ENCODE results near the gene ZNF292.
"Not testable (repeated sequence)": the region's sequence is repeated elsewhere in the genome, so short reads cannot be mapped to it uniquely, and the experiment has no call there.

The ZNF292 gene

DNA sequence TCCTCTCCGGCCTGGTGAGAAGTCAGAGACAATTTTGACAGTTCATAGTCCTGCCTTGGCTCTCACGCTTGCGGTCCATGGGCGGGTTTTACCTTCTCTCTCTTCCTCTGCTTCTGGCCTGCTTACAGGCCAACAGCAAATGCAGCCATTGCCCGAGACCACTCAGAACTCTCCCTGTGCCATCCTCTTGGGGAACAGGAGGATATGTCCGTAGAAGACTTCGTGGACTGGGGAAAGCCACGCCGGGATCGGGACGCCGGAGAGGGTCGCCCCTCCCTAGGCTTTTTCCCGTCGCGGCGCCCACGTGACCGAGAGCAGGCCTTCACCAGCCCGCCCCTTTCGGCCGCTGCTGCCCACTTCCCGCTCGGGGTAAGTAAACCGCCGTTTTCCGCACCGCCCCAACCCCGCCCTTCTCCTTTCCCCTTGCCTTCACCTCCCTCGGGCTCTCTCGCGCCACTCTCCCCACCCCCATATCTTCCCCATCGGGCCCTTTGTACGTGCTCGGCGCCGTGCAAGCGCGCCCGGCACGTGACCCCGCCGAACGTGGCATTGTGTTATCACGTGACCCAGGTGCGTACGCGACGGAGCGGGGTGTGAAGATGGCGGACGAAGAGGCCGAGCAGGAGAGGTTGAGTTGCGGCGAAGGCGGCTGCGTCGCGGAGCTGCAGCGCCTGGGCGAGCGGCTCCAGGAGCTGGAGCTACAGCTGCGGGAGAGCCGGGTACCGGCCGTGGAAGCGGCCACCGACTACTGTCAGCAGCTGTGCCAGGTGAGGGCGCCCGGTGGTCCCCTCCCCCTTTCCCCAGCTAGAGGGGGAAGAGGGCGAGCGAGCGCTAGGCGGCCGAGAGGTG lies at the start of gene ZNF292:
ZNF292 (plus strand) TSS at position 573 of the 849 bp plus-strand sequence; CDS start at position 600, 27 bp downstream.
- peak; percentile 88 for DNase-seq (ENCODE audit: low spot score)

DNA sequence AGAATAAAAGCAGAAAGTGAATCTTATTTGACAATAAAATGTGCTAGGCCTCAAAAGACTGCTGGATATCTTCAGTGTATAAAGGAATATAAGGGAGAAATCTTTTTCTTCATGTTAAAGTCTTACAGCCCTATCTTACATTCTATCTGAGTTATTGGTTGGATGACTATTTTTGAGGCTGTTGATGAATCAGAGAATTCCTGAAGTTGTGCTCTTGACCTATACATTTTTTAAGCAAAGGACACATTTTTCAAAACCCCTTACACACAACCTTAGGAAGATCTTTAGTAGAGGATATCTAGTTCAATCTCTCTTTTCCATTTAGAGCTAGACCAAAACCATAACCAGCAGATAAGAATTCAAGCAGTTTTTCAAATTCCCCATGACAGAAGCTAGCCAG lies 49.5 kb upstream of the ZNF292 start:
- no peak for DNase-seq (ENCODE audit: low spot score)

DNA sequence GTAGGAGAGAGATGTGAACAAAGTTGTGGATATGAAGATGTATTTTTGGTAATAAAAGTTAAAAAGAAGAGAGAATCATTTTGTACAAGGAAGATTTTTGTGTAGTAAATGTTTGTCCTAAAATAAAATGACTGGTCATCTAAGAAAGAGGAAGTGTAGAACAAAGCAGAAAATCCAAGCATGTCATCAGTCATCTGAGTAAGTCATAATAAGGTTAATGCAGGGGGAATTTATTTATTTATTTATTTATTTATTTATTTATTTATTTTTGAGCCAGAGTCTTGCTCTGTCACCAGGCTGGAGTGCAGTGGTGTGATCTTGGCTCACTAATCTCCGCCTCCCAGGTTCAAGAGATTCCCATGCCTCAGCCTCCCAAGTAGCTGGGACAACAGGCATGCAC lies 44.7 kb upstream of the ZNF292 start:
- peak; percentile 3 for DNase-seq (ENCODE audit: low spot score)

DNA sequence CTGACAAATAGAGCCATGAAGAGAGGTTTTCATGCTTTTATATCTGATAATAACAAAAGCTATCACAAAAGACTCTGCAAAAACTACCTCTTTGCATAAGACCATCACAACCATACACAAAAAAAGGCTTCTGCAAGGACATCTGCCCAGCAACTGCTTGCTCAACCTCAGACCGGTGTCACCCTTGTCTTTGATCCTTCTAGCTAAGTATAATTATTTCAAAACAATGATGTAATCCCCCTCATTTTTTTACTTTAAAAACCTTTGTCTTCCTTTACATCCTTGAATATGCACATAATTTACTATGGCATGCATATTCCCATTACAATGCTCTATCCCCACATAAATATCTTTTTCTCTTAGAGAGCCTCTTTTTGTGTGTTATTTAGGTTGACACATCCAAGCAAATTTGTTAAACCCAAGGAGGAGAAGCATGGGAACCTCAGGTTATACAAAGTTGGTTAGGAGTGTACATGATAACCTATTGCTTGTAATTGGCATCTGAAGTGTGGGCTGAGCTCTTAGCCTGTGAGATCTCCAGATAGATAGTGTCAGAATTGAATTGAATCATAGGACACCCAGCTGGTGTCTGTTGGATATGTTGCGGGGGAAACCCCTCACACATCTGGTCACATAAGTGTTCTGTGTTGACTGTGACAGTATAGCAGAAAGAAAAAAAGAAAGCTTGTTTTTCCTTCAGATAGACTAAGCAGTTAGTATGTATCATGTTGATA lies 39.8 kb upstream of the ZNF292 start:
- DNase-seq (ENCODE audit: low spot score) = no peak

DNA sequence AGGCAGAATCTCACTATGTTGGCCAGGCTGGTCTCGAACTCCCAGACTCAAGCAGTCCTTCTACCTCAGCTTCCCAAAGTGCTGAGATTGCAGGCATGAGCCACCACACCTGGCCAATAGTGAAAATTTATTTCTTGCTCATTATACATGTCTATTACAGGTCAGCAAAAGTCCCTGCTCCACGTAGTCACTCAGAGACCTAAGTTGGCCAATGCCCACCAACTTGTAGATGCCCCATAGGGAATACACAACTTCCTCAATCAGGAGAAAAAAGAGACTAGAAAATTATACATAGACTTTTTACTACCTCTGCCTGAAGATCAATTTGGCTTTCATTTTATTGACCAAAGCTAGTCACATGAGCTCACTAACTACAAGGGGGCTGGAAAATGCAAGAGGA lies 38.4 kb upstream of the ZNF292 start:
- DNase-seq (ENCODE audit: low spot score) = no peak

DNA sequence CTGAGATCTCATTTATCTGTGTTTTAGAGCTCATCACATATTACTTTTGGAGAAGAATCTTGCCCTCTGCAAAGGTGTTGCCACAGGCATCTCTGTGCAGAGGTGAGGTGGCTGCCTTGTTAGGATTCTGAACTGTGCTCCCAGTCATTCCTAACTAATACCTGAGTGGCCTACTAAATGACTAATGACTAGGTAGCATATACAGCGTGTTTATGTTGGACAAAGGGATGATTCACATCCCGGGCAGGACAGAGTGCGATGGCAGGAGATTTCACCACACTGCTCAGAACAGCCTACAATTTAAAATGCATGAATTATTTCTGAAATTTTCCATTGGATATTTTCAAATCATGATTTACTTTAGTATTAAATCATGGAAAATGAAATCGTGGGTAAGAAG lies 37.3 kb upstream of the ZNF292 start:
- no peak for DNase-seq (ENCODE audit: low spot score)

DNA sequence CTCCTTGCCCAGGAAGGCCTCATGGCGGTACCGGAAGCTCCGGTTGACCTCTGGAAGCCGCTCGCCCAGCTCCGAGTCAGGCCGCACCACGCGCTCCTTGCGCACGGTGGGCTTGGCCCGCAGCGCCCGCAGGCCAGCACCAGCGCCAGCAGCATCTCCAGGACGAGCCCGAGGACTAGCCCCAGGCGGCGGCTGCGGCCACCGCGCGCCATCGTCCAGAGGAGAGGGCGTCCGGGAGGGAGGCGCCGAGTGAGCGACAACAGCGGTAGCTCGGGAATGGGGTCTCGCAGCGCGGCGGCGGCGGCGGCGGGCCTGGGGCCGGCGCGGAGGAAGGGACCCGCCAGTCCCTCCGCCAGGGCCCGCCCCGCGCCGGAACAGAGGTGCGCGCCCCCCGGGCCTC lies 32.9 kb upstream of the ZNF292 start:
- no peak for DNase-seq (ENCODE audit: low spot score)

DNA sequence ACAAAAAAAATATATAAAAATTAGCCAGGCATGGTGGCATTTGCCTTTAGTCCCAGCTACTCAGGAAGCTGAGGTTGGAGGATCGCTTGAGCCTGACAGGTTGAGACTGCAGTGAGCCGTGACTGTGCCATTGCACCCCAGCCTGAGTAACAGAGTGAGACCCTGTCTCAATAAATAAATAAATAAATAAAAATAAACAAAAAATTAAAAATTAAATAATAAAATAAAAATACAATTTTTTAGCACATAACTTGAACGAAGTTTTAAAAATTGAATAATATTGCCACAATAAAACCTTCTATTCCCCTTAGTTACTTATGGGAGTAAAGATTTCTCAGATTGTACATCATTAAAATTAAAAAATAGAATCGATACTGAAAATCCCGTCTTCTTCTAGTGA lies 31.3 kb upstream of the ZNF292 start:
- DNase-seq (ENCODE audit: low spot score) = no peak

DNA sequence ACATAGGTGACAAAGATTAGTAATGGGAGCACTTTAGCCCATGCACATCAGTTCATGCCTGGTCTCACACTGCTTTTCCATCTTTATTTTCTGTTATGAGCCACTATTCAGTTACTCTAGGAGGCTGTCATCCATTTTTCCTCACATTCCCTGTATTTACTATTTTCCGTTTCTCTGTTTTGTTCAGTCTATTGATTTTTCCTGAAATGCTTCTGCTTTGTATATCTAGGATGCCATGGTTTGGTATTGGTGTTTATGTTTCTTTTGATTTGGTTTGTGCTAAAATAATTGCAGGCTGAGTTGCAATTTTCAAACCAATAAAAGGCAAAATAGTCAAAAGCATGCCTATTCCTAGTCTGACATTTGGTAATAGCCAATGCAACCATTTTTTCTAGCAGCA lies 28.9 kb upstream of the ZNF292 start:
- no peak for DNase-seq (ENCODE audit: low spot score)

DNA sequence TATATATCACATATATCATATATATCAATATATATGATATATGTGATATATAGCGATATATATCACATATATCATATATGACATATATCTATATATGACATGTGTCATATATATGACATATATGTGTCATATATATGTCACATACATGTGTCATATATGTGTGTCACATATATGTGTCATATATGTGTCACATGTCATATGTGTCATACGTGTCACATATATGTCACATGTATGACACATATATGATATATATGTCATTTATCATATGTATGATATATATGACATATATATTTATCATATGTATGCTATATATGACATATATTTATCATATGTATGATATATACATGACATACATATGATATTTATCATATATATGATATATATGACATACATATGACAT lies 27.6 kb upstream of the ZNF292 start:
- DNase-seq (ENCODE audit: low spot score) = no peak

DNA sequence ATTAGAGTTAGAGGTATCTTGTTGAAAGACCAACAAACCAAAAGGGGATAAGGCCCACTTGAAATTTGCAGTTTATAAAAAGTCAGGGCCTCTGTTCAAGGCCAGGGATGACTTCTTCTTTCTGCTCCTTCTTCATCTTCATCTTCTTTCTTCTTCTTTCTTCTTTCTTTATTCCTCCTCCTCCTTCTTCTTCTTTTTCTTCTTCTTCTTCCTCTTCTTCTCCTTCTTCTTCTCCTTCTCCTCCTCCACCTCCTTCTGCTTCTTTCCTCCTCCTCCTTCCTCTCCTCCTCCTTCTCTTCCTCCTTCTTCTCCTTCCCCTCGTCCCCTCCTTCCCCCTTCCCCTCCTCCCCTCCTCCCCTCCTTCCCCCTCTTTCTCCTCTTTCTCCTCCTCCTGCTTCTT lies 18.4 kb upstream of the ZNF292 start:
- no peak for DNase-seq (ENCODE audit: low spot score)

DNA sequence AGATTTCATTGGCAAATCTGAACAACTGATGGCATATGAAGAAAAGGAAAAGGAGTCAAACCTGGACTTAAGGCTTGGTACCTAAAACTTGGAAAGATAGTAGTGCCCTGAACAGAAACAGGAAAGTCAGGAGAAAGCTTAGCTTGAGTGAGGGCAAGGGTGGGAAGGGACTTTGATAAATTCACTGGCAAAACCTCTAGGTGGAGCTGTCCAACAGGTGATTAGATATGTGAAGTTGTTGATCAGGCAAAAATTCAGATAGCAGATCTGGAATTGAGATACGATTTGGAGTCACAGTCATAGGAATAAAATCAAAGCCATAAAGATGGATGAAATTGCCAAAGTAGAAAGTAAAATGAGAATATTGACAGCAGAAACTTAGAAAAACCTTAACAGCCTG lies 16.1 kb upstream of the ZNF292 start:
- DNase-seq (ENCODE audit: low spot score) = peak; percentile 50

DNA sequence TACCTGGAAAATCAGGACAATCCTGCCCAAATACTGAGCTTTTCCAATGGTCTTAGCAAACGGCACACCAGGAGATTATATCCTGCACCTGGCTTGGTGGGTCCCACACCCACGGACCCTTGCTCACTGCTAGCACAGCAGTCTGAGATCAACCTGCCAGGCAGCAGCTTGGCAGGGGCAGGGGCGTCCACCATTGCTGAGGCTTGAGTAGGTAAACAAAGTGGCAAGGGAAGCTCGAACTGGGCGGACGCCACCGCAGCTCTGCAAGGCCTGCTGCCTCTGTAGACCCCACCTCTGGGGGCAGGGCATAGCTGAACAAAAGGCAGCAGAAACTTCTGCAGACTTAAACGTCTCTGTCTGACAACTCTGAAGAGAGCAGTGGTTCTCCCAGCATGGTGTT lies 15.4 kb upstream of the ZNF292 start:
- not testable (repeated sequence) for DNase-seq (ENCODE audit: low spot score)

DNA sequence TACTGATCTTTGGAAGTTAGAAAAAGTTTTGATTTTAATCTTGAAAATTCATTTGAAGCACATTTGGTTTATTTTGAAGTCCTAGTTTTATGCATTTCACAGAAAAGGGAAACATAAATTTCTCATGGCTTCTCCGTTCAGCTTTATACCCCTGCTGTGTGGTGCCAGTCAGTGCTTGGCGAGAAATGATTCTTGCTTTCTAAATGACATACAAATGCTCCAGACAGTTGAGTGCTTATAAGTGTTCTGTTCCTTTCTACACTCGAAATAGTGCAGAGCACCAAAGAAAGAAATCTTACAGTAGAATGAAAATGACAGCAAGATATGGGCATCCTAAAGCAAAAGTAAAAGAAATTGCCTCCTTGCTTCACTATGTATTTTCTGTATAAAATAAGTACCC lies 9.0 kb upstream of the ZNF292 start:
- DNase-seq (ENCODE audit: low spot score) = no peak

DNA sequence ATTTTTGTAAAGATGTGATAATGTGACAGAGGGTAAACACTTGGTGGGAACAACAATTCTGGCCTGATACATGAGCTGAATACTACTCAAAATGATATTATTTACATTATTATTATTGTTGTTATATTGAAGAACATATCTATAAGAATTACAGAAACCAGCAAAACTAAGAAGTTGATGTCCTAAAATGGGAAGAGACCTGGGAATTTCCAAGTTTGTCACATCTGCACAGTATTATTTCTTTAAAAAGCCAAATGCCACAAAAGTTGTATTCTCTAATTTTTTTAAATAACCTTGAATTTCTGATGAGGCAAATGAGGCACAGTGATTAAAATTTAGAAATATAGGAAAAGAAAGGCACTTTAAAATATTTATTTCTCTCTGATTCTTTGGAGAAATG lies 5.0 kb upstream of the ZNF292 start:
- no peak for DNase-seq (ENCODE audit: low spot score)

DNA sequence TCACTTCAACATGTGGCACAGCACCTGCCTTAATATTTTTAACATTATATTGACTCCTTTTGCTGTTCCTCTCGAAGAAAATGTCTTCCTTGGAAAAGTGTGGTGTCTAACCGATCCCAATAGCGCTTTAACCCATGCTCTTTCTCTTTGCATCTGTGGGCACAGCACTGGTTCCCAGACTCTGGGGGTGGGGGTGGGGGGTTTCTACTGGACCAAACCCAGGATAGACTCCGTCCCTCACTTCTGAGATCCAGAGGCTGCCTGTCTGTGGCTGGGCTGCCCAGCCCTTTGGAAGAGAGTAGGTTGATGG lies 3.9 kb upstream of the ZNF292 start:
- no peak for DNase-seq (ENCODE audit: low spot score)

DNA sequence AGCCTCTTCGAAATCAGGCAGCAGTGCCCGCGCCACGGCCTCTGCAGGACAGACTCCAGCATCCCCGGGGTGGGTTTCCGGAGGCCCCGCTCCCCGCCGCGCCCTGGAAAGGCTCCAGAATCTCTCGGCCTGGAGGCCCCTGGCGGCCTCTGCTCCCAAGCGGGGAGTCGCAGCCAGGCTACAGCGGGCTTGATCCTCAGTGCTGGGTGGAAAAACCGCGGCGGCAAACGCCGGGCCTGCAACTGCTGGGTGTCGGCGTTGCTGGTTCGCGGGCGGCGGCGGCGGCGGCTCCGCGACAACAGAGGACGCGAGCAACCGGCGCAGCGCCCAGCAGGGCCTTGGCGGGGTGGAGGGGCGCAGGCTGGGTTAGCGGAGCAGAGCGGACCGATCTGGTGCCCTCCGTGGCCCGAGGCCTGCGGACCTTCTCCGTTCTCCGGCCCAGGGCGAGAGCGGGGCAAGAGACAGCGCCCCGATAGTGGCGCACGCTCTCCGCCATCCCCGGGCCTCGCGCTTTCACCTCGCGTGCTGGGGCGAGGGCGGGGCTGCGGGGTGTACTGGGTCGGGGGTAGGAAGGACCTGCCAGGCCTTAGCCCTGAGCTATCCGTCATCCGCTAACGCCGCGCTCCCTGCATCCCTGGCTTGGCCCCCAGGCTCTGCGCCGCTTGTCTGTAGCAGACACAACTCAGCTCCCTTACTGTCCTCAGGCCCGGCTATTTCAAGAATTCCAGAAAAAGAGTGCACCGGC lies 3.4 kb upstream of the ZNF292 start:
- DNase-seq (ENCODE audit: low spot score) = peak; percentile 36

DNA sequence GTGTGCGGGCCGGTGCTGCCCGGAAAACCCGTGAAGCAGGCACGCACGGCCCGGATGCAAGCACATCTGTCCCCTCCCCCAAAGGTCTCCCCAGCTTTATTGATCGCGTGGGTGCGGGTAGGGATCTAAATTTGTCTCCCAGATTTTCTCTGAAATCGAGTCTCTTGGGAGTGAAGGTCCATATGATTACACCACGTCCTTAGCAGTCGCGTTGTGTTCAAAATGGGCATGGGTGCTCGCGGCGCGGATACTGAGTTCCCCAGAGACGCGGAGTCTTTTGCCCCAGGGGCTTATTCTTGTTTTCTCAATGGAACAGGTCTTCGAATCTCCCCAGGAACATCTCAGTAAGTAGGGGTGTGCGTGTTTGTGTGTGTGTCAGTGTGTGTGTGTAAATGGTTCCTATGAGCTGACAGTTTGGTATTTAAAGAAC lies 2.8 kb upstream of the ZNF292 start:
- peak; percentile 8 for DNase-seq (ENCODE audit: low spot score)

DNA sequence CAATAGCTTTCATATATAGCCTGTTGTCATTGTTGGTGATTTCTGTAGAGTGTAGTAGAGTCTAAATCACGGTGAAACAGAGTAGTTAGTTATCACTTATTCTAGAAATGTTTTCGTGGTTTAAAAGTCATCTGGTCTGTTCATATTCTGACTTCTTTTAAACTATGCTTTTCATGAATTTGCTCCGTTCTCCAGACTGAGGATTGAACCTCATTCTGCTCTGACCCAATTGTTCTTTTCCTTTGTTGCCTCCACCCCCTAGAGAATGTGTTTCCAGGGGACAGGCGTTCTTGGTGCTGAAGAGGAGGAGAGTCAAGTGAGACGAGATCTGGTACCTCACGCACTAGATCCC lies 748 bp upstream of the ZNF292 start:
- DNase-seq (ENCODE audit: low spot score) = peak; percentile 67

DNA sequence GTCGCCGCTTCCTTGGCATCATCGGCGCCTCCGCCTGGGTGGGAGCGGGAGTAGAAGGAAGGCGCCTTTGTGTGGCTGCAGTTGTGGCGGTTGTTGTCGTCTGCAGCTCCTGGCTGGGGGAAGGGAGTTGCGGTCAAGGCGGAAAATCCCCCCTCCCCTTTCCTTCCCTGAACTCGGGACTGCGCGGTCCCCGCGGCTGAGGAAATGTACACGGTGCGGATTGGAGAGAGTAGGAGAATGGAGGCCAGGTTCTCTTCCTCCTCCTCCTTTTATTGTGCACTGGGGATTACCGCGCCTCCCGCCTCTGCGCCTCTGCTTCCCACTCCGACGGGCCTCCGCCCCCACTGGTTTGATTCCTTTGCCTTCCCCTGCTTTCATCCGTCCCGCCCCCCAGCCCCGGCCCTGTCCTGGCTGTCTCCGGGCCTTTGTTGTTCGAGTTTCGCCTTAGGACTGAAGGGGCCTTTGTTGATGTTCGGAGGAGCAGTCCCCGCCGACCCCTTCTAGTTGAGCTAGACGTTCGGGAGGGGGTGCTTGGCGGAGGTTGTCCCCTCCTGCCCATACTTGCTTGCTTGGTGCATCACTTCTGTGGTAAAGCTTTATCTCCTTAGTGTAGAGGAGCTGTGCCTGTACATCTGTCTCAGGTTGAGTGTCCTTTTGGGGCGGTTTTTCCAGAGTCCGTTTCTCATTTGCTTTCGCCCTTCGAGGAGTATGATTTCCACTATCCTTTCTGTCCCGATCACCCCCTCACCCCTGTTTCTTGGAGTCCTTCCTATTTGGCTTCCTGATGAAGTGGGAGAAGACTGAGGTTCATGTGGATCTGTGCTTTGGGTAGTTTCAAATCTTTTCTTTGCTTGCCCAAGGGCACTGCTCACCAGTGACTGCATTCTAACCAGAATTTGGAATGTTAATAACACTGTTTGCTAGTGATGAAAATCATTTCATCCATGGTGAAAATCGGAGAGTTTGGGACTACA lies 764 bp downstream of the ZNF292 start:
- DNase-seq (ENCODE audit: low spot score) = peak; percentile 36

DNA sequence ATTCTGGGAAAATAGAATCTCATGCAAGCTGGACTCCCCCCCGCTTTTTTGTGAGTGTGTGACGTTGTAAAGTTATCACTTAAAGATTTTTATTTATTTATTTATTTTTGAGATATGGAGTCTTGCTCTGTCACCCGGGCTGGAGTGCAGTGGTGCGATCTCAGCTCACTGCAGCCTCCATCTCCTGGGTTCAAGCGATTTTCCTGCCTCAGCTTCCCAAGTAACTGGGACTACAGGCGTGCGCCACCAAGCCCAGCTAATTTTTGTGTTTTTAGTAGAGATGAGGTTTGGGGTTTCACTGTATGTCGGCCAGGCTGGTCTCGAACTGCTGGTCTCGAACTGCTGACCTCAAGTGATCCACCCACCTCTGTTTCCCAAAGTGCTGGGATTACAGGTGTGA lies 2.2 kb downstream of the ZNF292 start:
- DNase-seq (ENCODE audit: low spot score) = not testable (repeated sequence)

DNA sequence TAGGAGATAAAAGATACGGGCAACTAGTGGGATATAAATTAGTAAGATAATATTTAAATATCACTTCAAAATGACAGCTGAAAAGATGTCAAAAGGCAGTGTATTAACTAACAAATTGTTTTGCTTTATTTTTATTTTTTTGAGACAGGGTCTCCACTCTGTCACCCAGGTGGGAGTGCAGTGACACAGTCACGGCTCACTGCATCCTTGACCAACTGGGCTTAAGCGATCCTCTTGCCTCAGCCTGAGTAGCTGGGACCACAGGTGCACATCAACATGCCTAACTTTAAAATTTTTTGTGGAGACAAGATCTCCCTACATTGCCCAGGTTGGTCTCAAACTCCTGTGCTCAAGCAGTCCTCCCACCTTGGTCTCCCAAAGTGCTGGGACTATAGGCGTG lies 5.9 kb downstream of the ZNF292 start:
- no peak for DNase-seq (ENCODE audit: low spot score)
